Measurements from ENCODE around the gene ADGRD2. TPM values are rescaled to one million over a fixed set of nuclear protein-coding genes. Genes with fewer than 3 reads are reported as not detected.

Gene ADGRD2
- total RNA-seq, 1 donor from 2014 or later = not detected

DNA sequence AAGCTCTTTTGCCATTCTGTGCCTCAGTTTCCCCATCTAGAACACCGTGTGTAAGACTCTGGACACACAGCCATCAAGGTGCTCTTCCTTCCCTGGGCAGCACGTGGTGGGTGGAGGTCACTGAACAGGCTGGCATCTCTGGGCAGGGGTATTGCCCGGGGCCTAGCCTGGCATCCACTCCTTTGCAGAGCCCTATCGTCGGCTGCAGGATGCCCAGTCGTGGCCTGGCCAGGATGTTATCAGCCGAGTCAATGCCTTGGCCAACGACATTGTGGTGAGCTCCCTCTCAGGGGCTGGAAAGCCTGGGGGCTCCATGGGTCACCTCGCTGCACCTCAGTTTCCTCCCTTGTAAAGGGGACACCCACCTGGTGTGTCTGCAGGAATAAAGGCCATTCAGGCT lies 4.0 kb downstream of the ADGRD2 start:
- ATAC-seq (no peak), DNase-seq (ENCODE audit: missing footprints) (no peak)
- intact Hi-C loops (cut with DNase I) = no loop called here

DNA sequence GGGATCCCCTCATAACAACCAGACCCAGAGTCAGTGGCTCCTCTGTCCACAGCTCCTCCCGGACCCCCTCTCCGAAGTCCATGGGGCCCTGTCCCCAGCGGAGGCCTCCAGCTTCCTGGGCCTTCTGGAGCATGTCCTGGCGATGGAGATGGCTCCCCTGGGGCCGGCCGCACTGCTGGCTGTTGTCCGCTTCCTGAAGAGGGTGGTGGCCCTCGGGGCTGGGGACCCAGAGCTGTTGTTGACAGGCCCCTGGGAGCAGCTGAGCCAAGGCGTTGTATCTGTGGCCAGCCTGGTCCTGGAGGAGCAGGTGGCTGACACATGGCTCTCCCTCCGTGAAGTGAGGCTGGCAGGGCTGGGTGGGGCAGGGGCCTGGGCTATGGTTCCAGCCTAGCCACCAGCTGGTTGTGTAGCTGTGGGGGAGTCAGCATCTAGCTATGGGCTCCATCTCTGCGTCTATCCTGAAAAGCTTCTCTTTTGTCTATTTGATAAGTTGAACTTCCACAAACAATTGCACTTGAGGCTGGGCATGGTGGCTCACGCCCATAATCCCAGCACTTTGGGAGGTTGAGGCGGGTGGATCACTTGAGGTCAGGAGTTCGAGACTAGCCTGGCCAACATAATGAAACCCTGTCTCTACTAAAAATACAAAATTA lies 4.7 kb downstream of the ADGRD2 start:
- intact Hi-C loops (cut with DNase I) = no loop called here
- DNase-seq (ENCODE audit: missing footprints) = no peak
- ATAC-seq = no peak

DNA sequence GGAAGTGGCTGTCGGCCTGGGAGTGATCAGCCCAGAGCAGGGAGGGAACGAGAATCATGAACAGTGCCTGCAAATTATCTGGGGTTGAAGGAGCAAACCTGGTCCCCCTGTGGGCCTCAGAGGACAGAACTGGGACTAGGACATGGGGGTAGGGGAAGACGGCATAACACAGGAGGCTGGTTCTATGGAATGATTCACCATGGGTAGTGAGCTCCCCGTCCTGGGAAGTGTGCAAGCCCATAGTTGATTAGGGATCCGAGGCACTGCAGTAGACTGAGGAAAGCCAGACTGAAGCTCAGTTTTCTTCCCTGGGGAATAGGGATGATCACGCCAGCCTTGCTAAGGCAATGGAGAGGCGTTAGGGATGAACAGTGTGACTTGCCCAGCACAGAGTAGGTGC lies 5.6 kb downstream of the ADGRD2 start:
- intact Hi-C loops (cut with DNase I) = no loop called here
- ATAC-seq = no peak
- no peak for DNase-seq (ENCODE audit: missing footprints)

DNA sequence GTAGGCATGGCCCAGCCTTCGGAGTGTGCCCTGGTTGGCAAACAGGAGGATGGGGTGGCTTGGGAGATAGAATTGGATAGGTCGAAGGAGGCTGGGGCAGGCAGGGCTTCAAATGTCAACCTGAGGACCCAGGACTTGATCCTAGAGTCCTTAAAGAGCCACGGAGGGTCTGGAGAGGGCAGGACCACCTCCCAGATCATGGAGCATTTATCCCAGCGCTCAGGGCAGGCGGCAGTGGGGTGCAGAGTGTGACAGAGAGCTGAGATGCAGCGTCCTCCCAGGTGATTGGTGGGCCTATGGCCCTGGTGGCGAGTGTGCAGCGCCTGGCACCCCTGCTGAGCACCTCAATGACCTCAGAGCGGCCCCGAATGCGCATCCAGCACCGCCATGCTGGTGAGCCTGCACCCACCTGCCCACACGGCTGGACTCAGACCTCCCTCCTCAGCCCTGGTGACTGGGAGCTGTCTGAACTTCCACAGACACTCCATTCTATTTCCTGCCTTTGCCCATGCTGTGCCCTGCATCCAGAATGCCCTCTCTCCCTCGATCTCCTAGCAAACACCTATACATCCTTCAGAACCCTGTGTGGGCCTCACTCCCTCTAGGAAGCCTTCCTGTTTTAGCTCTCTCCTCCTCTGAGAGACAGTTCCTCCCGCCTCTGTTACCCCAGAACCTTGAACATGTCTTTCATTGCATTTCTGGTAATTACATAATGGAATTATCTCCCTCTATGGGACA lies 6.3 kb downstream of the ADGRD2 start:
- intact Hi-C loops (cut with DNase I) = no loop called here
- DNase-seq (ENCODE audit: missing footprints) = no peak

GRCh38 chr9:124457079-124457886 lies 7.0 kb downstream of the ADGRD2 start:
- DNase-seq (ENCODE audit: missing footprints) (no peak), ATAC-seq (no peak)
- intact Hi-C loops (cut with DNase I) = no loop called here

More for the DNA sequence above, 6.3 kb downstream of the ADGRD2 start:
- ATAC-seq = no peak

- intact Hi-C loops (cut with DNase I) = no loop called here
- peak; percentile 51 for DNase-seq (ENCODE audit: missing footprints)
- ATAC-seq = no peak
These were observed 7.7 kb downstream of the ADGRD2 start for GRCh38 chr9:124457887-124458431.

GRCh38 chr9:124458441-124458840 lies 8.2 kb downstream of the ADGRD2 start:
- intact Hi-C loops (cut with DNase I) = no loop called here
- DNase-seq (ENCODE audit: missing footprints) (no peak), ATAC-seq (no peak)

- DNase-seq (ENCODE audit: missing footprints) (no peak), ATAC-seq (no peak)
- intact Hi-C loops (cut with DNase I) = no loop called here
These were observed 12.5 kb downstream of the ADGRD2 start for GRCh38 chr9:124462739-124463138.

- no peak for DNase-seq (ENCODE audit: missing footprints)
- intact Hi-C loops (cut with DNase I) = no loop called here
- ATAC-seq = no peak
These were observed 15.5 kb downstream of the ADGRD2 start for GRCh38 chr9:124465736-124466135.

GRCh38 chr9:124467410-124468060 lies 17.3 kb downstream of the ADGRD2 start:
- DNase-seq (ENCODE audit: missing footprints) (peak; percentile 47), ATAC-seq (no peak)
- intact Hi-C loops (cut with DNase I) = no loop called here

DNA sequence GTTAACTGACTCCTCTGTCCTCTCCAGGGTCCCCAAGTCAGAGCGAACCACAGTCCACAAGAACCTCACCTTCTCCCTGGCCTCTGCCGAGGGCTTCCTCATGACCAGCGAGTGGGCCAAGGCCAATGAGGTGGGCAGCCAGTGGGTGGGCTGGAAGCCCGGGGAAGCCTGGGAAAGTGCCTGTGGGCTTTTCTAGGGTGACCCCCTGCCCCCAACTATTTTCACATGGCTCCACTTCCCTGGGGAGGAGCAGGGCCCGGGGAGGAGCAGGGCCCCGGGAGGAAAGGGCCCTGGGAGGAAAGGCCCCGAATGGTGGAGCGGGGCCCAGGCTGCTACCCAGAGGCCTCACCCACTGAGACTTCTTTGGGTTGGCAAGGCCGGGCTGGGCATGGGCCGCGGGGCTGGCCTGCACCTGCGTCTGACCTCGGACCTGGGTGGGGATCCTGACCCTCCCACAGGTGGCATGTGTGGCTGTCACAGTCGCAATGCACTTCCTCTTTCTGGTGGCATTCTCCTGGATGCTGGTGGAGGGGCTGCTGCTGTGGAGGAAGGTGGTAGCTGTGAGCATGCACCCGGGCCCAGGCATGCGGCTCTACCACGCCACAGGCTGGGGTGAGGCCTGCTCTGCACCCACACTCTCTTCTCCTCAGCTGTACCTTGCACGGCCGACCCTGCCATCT lies 17.9 kb downstream of the ADGRD2 start:
- intact Hi-C loops (cut with DNase I) = no loop called here
- DNase-seq (ENCODE audit: missing footprints) = no peak
- ATAC-seq = no peak

DNA sequence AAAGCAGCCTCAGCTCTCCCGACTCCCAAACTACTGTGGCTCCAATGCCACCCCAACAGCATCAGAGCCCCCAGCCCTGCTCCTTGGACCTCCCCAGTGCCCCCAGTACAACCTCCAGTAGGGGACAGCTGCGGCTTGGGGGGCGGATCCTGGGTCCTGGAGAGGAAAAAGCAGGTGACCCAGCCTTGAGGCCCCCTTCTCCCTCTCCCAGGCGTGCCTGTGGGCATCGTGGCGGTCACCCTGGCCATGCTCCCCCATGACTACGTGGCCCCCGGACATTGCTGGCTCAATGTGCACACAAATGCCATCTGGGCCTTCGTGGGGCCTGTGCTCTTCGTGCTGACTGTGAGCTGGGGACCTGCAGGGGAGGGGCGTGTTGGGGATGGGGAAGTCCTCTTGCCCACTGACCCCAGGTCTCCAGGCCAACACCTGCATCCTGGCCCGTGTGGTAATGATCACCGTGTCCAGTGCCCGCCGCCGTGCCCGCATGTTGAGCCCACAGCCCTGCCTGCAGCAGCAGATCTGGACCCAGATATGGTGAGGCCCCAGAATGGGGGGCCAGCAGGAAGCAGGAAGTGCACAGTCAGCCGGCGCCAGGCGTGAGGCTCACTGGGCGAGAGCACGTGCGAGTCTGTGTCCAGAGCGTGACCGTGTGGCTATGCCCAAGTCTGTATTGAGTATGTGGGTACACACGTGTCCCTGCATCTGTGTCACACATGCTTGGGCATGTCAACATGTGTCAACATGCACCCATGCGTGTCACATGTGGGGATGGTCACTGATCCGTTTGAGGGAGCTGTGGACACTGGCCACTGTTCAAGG lies 19.0 kb downstream of the ADGRD2 start:
- DNase-seq (ENCODE audit: missing footprints) = peak; percentile 55
- intact Hi-C loops (cut with DNase I) = no loop called here
- no peak for ATAC-seq

- ATAC-seq = no peak
- no peak for DNase-seq (ENCODE audit: missing footprints)
- intact Hi-C loops (cut with DNase I) = no loop called here
These were observed 20.1 kb downstream of the ADGRD2 start for GRCh38 chr9:124470306-124470705.

GRCh38 chr9:124470726-124471125 lies 20.5 kb downstream of the ADGRD2 start:
- peak; percentile 50 for DNase-seq (ENCODE audit: missing footprints)
- ATAC-seq = no peak

GRCh38 chr9:124471761-124472160 lies 21.5 kb downstream of the ADGRD2 start:
- intact Hi-C loops (cut with DNase I) = no loop called here
- peak; percentile 34 for DNase-seq (ENCODE audit: missing footprints)
- no peak for ATAC-seq

More at GRCh38 chr9:124470726-124471125, 20.5 kb downstream of the ADGRD2 start:
- intact Hi-C loops (cut with DNase I) = no loop called here

DNA sequence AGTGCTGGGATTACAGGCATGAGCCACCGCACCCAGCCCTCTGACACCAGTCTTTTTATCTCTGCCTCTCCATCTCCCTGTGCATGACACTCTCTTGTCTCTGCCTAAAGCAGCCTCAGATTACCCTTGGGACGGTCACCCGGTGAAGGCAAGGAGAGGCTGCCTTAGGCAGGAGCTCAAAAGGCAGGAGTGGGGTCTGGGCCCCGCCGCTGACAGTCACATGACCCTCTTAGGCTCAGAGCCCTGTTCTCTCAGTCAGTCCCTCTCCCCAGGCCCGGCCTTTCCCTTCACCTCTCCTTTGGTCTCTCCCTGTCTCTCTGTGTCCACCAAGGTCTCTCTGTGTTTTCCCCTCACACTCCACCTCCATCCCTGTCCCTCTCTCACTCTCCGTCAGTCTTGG lies 22.5 kb downstream of the ADGRD2 start:
- ATAC-seq = no peak
- intact Hi-C loops (cut with DNase I) = no loop called here
- peak; percentile 31 for DNase-seq (ENCODE audit: missing footprints)

DNA sequence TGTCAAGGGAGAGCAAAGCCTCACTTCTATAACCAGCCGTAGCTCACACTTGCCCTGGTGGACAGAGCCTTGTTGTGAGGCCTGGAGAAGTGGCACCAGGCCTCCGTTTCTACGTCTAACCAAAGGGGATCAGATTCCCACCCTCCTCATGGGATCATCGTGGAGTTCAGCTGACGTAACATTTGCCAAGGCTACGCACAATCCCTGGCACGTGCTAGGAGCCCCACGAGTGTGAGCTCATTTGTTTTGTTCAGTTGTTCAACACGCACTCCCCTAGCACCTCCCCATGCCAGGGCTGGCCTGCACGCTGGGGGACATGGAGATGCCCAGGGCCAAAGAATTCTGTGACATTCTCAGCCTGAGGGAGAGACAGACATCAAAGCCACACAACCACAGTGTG lies 23.1 kb downstream of the ADGRD2 start:
- ATAC-seq (no peak), DNase-seq (ENCODE audit: missing footprints) (peak; percentile 37)
- intact Hi-C loops (cut with DNase I) = no loop called here

GRCh38 chr9:124474151-124474550 lies 23.9 kb downstream of the ADGRD2 start:
- DNase-seq (ENCODE audit: missing footprints) (no peak), ATAC-seq (no peak)
- intact Hi-C loops (cut with DNase I) = no loop called here

Data from Right ventricle myocardium inferior (tissue), 1 donor.